ENCODE measurements around the gene COL21A1.

COL21A1 gene

DNA sequence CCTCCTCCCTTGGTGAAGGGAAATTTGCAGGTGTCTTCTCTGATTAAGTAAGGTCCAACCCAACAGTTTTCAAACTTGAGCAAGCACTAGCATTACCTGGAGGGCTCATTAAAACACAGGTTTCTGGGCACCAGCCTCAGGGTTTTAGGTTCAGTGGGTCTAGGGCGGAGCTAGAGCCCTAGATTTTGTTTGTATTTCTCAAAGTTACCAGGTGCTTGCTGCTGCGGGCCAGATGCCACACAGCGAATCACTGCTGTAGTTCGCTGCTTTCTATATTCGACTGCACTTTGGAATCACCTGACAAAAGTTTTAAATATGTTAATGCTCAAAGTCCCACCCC lies 869 bp downstream of the COL21A1 start:
- no peak for DNase-seq (ENCODE audit: low read depth)
- TF ChIP-seq, protein P1, sequence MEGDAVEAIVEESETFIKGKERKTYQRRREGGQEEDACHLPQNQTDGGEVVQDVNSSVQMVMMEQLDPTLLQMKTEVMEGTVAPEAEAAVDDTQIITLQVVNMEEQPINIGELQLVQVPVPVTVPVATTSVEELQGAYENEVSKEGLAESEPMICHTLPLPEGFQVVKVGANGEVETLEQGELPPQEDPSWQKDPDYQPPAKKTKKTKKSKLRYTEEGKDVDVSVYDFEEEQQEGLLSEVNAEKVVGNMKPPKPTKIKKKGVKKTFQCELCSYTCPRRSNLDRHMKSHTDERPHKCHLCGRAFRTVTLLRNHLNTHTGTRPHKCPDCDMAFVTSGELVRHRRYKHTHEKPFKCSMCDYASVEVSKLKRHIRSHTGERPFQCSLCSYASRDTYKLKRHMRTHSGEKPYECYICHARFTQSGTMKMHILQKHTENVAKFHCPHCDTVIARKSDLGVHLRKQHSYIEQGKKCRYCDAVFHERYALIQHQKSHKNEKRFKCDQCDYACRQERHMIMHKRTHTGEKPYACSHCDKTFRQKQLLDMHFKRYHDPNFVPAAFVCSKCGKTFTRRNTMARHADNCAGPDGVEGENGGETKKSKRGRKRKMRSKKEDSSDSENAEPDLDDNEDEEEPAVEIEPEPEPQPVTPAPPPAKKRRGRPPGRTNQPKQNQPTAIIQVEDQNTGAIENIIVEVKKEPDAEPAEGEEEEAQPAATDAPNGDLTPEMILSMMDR (IDR thresholded peaks at IDR 0.05; ENCODE audit: insufficient read depth, low read depth, low read length, missing control alignments), result no peak
- no peak overlapping the region for H3K4me3 ChIP-seq (ENCODE audit: low read depth, low read length)

DNA sequence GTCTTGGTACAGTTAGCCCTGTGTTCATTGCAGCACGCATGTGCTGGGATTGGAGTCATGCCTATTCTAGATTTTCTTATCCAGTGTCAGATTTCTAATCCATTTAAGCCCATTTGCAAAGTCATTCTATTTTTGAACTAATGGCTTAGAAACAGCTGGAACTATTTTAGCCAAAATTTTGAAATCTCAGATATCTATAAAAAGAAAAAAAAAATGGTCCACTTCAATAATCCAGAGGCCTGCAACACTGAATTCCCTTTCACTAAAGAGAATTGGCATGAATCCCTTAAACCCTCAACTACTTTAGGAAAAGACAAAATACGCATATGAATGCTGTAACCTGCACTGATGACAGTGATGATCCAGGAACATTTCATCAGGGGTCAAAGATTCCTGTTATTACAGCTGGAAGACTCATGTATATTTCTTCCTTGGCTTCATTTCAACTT lies 1.5 kb downstream of the COL21A1 start:
- no peak for DNase-seq (ENCODE audit: low read depth)
- TF ChIP-seq, protein P1 (IDR thresholded peaks at IDR 0.05; ENCODE audit: insufficient read depth, low read depth, low read length, missing control alignments), result no peak
- no peak overlapping the region for H3K4me3 ChIP-seq (ENCODE audit: low read depth, low read length)

DNA sequence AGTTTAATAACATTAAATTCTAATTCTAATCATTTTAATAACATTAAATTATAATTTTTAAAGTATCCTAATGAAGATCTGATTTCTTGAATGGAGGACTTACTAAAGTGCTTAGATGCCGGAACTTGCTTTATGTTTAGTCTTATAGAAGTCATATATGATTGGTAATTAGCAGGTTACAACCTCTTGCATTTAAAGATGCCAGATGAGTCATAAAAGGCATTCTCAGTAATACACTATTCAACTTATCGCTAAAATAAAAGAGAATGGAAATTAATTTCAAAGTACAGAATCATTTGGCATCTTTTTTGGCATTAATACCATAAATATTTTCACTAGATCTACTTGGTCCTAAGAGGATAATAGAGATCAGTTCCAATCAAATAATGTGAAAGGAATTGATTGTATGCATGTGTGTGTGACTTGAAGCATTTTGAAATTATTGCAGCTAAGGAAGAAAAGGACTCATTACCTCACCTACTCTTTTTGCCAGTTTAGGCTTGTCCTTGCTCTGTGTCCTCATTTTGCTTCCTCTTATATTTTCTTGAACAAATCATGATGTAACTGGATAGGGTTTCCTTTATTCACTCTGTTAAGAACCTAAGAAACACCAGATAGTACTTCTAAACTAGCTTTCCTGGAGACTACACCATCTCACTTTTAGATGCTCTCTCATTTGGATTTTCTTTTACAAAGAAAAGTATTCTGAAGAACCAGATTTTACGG lies 2.7 kb downstream of the COL21A1 start:
- H3K4me3 ChIP-seq (ENCODE audit: low read depth, low read length), result no peak overlapping the region
- no peak for DNase-seq (ENCODE audit: low read depth)
- TF ChIP-seq, protein P1 (IDR thresholded peaks at IDR 0.05; ENCODE audit: insufficient read depth, low read depth, low read length, missing control alignments), result no peak

DNA sequence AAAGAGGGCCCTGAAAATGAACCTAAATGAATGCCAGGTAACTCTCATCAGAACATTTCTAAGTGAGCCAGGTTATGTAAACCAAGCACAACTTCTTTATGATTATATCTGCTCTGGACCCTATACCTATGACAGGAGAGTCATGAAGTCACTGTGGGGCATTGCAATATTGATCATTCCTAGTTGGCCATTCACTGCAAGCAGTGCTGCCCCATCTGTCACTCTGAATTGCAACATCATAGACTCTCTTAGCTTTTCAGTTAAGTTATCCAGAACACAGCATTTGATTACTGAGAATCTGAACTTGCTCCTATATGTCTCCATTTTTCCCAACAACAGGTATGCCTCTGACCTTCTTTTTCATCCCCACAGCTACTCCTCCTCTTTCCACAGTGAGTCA lies 3.3 kb downstream of the COL21A1 start:
- TF ChIP-seq, protein P1 (IDR thresholded peaks at IDR 0.05; ENCODE audit: insufficient read depth, low read depth, low read length, missing control alignments), result no peak
- no peak overlapping the region for H3K4me3 ChIP-seq (ENCODE audit: low read depth, low read length)
- no peak for DNase-seq (ENCODE audit: low read depth)

DNA sequence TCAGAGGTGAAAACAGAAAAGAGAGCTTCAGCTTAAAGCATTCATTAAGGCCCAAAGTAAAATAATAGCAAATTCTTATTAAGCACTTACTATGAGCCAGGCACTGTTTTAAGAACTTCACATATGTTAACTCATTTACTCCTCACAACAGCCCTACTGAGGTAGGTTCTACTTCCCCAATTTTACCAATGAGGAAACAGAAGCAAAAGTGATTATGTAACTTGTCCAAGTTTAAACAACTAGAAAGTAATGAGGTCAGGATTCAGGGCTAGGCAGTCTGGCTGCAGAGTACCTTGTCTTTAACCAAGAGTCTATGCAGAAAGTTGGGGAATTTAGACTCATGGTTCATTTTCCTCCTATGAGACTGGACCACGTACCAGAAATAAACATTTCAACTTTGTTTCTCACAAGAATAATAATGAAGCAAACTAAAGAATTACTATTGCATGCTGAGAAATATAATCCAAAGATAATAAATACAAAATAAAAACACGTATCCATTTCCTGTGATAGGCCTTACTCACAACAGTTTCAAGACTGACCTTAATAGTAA lies 3.8 kb downstream of the COL21A1 start:
- no peak overlapping the region for H3K4me3 ChIP-seq (ENCODE audit: low read depth, low read length)
- DNase-seq (ENCODE audit: low read depth), result peak; percentile 17
- TF ChIP-seq, protein P1 (IDR thresholded peaks at IDR 0.05; ENCODE audit: insufficient read depth, low read depth, low read length, missing control alignments), result no peak

DNA sequence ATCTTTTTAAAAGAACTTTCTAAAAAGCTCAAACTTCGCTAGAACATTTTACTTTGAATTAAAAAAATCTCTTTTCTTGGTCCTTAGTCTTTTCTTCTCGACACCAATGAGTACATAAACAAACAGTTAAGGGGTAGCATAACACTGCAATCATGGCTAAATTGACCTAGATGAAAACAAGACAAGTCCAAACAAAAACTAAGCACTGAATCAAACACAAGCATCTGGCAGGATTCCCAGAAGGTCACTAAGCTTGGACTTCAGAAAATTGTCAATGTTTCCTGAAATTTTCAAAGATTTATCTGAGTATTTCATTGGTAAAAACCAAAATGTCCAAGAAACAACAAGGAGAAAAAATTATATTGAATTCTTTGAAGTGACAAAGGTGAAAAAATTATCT lies 5.0 kb downstream of the COL21A1 start:
- no peak for DNase-seq (ENCODE audit: low read depth)
- TF ChIP-seq, protein P1 (IDR thresholded peaks at IDR 0.05; ENCODE audit: insufficient read depth, low read depth, low read length, missing control alignments), result no peak
- H3K4me3 ChIP-seq (ENCODE audit: low read depth, low read length), result no peak overlapping the region

All from GM12865 (cell line).